ENCODE measurements around the gene PRKAG2.

- TF ChIP-seq CTCF (IDR thresholded peaks at IDR 0.05; ENCODE audit: insufficient read depth, low read length, poor library complexity, severe bottlenecking) (no peak), EZH2phosphoT487 (conservative IDR thresholded peaks at IDR 0.05; ENCODE audit: low read length) (no peak)
These were observed 695 bp downstream of the PRKAG2 start for GRCh38 chr7:151875942-151876898.
